Stimulated activated CD4-positive, alpha-beta T cell treated with anti-CD3 and anti-CD28 coated beads, Interleukin-2, amount 100 ng/mL, for 4 hours (primary cell): ENCODE measurements around the gene SUSD1.

Source experiments
- DNase-seq: peaks from one replicate; pipeline ENCODE4 v3.0.0-alpha.2; 2020; ENCODE audit warnings: low read depth

Gene SUSD1

DNA sequence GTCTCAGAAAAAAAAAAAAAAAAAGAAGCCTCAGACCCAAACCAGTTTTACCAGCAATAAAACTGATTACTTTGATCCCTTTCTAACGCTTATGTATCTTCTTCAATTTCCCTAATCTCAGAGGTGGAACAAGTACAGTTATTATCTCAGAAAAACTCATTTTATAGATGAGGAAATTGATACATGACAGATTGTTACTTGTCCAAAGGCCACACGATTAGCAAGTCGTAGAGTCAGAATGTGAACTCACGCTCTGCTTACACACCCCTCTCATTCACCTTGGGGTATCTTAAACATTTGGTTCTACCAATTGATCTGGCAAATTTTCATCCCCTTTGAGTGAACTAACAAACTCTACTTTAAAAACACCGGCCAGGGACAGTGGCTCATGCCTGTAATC is 110.2 kb downstream of the SUSD1 start:
- DNase-seq = no peak

DNA sequence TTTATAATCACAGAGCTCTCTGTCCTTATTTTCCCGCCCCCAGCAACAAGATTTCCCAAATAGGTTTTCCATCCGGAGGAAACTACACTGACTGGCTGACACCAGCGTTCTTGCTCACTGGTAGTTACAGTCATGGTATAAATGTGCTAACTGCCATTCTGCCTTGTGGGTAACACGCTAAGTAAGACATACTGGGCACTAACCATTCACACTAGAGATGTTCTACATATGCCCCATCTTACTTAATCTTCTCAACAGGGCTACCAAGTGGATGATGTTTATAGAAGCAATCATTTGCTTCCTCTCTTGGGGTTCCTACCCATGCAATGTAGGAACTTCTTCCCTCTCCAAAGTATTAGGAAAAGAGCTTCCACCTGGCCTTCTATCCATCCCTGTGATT is 111.5 kb downstream of the SUSD1 start:
- no peak for DNase-seq

DNA sequence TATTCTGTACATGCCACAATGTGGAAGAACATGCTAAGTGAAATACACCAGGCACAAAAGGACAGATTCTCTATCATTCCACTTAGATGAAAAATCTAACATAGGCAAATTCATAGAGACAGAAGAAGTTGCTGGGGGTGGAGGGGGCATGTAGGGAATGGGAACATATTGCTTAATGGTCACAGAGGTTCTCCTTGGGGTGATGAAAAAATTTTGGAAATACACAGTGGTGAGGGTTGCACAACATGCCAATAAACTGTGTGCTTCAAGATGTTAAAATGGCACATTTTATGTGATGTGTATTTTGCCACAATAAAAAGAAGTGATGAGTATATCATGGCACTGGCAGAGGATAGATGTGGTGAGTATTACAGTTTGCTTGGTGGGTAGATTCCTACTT is 111.9 kb downstream of the SUSD1 start:
- DNase-seq = no peak

DNA sequence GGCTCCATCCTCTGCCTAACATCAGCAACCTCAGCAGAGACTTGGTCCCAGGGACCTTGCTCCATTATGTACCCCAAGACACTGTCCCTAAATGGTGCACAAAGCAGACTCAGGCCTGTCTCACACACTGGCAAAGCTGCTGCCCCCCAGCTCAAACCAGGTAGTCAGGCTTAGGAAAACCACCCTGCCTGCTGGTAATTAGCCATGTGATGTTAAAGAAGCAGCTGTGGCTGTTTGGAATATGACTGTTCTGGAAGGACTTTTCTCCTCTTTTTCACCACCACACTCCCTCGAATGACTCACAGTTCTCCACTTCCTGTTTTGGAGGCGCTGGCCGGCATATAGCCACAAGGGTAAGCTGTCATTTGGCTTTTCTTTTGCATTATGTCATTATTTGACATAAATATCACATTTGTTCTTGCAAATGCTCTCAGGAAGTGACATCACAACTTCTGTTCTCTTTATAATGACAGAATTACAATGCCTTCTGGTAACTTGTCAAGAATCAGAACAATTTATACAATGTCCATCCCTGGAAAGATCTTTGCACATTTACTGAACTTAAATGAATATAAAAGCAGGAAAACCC is 113.9 kb downstream of the SUSD1 start:
- DNase-seq = no peak

DNA sequence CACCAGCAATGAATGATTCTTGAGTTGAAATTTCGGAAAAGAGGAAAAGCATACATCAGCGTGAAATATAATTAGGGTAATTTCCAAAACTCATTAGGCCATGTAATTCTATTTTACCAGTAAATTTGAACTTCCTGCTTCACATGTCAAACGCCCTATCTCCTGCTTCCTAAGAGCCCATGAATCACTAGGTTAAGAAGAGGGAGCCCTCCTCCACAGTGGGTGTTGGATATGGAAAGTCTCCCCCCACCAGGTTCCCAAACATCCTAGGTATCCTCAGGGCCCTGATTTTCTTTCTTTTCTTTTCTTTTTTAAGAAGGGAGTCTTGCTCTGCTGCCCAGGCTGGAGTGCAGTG is 115.2 kb downstream of the SUSD1 start:
- no peak for DNase-seq

DNA sequence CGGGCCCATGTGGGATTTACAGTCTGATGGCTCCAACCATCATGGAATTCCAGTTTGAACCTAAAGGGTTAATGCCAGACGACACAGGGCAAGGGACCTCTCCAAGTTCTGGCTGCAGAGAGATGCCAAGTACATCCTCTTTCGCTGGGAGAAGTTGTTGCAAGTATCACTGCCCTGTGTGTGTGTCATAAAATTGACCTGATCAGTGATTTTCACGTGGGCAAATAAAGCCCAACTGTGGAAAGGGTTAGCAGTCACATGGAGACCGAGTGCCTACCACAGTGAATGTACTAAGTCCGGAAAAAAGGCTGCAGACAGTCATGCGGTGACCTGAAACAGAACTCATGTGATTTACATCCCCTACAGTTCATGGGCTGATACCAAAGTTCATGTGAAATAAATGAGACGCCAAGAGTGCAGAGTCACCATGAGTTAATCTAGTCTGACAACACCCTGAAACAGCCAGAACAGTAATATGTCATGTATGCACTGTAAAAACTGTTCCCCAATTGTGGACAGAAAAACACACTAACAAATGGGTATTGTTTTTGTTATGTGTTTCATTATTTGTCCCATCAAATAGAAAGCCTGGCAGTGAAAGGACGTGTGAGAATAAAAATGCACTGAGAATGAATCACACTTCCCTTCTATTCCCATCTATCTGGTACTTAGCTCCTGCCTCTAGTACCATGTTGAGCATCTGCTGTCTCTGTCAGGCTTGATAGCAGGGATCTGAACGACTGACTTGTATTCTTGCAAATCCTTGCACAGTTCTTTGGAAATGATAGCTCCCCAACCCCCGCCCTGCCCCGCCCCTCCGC is 115.7 kb downstream of the SUSD1 start:
- no peak for DNase-seq

DNA sequence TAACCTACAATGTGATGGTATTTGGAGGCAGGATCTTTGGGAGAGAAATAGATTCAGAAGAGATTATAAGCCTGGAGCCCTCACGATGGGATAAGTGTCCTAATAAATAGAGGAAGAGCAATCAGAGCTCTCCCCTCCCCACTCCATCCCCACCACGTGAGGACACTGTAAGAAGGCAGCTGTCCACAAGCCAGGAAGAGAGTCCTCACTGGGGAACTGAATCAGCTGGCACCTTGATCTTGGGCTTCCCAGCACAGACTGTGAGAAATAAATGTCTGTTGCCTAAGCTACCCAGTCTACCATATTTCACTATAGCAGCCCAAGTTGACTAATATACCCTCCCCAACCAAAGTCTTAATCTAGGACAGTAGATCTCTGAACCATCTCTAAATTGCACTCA is 118.1 kb downstream of the SUSD1 start:
- DNase-seq = no peak

DNA sequence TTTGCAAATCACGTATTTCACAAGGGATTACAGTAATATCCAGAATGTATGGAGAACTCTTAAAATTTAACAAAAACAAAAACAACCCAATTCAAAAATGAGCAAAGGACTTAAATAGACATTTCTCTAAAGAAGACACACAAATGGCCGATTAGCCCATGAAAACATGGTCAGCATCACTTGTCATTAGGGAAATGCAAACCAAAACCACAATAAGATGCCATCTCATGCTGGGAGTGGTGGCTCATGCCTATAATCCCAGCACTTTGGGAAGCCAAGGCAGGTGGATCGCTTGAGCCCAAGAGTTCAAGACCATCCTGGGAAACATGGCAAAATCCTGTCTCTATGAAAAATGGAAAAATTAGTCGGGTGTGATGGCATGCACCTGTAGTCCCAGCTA is 120.2 kb downstream of the SUSD1 start:
- DNase-seq = no peak

DNA sequence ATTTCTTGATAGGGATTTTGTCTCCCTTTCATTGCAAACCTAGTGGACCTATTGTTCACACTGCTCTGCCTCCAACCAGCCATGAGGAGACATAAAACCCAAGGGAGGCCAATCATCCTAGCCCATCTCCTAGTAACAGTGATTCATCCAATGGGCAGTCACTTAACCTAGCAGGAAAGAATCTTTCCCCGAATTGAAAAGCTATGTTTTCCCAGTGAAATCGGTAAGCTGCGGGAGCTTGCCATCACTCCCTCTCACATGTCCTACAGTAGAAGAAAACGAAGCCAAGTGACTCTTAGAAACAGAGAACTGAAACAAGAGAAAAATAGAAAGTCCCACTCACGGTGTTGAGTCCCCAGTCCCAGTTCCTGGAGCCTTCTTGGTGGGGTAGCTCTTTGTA is 123.3 kb downstream of the SUSD1 start:
- DNase-seq = no peak

DNA sequence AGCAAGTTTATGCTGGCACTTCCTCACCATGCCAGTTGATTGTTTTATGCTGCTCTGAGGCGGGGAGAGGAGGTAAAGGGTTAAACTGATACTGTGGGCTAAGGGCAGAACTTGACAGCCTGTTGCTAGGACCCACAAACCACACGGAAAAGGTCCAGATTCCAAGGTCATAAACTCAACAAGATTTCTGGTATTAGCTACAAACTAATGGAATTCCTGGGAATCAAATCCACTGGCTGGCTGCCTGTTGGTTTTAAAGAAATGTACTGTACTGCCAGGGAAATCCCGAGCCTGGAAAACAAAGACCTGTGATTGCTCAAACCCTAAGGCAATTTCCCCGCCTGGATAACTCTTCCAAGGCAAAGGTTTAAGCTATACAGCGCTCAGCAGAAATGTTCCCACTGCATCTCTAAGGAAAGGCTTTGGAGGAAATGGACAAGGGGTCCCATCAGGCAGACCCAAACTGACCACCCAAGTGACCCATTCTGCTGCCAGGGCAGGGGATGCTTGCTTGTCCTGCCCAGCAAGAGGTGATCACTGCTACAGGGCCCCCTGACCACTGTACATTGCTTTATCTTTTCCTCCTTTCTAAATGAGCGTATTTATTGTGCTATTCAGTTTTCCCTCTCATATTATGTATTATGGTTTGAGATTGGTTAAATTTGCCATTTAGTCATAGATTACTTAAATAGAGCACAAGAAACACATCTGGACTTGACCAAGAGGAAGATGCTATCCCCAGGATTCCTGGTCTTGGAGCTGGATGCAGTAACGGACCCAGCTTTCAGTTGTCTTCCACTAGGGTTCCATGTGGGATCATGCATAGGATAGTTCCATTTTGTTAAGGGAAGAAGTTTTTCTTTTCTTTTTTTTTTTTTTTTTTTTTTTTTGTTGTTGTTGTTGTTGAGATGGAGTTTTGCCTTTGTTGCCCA is 124.3 kb downstream of the SUSD1 start:
- DNase-seq = no peak

DNA sequence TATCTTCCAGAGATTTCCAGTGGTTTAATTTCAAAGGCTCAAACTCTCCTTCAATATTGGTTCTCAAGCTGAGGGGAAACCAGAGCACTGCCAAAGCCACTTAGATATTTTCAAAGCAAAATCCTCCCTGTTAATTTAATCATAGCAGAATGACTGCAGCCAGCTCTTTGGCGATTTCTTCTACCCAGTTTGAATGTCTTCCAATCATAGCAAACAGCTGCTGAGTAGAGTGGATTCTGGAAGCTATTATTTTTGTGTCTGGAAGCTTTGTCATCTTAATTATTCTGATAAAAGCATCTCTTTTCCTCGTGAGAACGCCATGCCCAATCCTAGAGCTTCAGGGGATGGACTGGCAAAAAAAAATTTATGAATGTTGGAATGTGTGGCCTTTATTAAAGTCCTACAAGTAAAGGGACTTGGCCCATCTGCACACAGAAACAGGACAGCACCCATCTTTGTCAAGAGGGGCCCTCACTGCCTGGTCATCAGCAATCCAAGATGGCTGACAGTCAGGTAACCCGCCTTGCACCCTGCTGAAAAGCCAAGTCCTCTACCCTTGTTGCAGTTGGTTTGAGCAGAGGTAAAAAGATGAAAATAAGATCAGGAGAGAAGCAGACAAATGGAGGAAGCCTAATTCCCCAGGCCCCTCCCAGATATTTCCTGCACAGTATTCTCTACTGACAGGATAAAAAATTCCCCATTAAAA is 125.1 kb downstream of the SUSD1 start:
- DNase-seq = no peak

DNA sequence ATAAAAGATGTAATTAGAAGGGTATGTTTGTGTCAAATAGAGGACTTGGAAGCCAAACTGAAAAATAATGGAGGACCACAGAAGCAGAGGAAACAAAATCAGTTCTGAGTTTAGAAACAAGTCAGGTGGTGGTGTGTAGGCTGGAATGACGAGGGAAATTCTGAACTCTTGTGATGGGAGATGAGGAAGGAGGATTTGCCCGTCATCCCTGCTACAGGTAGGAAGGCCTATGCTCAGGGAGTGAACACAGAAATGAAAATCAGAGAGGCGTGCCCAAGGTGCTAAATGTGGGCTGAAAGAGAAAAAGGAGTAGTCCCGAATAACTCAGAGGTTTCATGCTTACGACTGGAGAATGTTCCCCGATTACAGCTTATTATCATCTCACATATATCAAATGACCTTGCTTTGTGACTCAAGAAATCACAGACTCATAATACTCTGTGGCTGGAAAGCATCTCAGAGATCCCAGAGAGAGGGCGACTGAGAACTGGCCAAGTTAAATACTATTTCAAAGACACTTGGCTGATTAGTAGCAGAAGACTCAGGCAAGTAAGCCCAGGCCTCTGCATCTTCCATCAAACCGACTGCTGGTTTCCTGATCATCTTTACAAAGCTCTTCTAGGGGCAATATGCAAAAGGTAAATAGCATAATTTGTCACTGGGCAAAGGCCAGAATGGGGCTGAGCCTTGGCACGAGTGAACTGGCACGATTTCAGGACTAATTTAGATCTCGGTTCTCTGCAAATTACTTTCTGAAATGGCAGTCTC is 126.0 kb downstream of the SUSD1 start:
- no peak for DNase-seq

DNA sequence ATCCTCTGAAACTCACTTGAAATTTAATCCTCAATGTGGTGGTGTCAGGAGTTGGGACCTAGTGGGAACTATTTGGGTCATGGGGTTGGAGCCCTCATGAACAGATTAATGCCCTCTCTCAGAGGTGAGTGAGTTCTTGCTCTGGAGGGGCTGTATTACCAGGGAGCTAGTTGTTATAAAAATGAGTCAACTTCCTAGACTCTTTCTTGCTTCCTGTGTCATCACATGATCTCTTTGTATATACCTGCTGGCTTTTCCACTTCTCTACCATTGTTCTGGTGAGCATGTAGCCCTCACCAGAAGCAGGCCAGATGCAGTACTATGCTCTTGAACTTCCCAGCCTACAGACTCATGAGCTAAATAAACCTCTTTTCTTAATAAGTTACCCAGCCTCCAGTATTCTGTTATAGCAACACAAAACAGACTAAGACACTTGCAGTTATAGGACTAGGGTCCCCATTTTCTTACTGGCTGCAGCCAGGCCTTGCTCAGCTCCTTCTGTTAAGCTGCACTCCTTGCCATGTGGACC is 127.5 kb downstream of the SUSD1 start:
- DNase-seq = no peak

DNA sequence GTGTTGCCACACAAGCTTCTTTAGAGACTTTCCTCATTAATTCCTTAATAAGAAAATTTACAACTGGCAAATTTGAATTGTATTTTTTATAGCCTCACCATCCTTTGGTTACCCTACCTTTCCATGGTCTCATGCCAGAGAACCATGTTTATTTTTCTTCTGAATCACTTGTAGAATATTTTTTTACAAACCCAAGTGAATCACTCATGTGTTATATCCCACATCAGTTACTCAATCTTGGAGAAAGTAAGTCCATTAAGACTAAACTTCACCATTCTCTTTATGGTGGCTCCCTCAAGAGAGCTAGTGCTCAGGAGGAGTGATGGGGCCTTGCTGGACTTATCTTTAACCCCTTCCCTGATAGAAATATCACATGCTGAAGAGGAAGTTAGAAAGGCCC is 128.9 kb downstream of the SUSD1 start:
- no peak for DNase-seq

DNA sequence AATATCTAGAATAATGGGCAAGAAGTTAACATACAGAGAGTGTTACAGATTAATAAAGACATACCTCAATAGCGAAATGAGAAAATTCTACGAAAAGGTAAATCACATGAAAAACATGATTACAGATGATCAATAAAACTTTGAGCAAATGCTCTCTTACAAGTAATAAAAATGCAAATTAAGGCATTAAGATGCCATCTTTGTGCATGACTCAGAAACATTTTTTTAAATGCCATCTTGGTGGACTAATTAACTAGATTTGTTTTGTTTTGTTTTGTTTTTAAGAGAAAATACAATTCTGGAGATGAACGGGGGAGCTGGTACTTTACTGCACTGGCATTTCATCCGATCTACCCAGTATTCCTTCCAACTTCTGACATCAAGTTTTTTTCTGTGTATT is 130.2 kb downstream of the SUSD1 start:
- no peak for DNase-seq

DNA sequence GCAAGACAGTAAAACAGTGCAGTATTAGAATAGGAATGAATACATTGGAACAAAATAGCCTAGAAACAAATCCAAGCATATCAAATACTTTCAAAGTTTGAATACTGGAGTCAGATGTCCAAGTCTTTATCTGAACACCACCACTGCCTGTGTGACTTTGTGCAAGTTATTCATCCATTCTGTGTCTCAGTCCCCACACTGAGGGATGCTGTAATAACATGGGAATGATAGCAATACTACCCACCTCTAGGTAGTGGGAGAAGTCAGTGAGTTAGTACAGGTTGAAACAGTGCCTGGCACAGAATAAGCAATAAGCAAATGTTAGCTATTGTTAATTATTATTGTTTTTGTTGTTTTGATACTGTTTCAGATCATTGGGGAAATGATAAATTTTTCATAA is 130.9 kb downstream of the SUSD1 start:
- no peak for DNase-seq

DNA sequence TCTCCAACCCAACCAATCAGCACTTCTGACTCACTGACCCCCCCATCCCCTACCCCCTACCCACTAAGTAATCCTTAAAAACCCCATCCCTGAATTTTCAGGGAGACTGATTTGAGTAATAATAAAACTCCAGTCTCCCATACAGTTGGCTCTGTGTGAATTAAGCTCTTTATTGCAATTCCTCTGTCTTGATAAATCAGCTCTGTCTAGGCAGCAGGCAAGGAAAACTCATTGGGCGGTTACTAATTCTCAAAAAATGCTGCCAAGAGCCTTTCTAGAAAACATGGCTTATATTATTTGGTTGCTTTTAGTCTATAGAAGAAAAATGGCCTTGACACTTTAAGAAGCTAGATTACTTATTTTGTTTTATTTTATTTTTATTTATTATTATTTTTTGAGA is 131.7 kb downstream of the SUSD1 start:
- no peak for DNase-seq

DNA sequence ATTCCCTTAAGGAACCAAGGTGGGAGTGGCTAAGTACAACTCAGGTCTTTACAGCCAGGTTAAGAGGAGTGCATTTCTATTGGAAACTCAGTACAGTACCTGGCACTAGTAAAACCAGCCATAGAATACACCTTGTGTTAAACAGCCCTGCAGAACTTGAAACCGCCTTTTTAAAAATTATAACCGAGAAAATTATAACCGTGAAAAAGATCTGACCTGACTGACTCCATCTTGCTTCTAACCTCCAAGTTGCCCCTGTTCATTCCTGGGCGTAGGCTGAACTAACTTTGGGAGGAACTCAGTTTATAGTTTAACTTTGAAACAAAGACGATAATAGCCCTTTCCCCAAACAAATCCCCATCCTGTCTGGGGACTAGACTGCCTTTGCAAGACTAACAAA is 132.3 kb downstream of the SUSD1 start:
- DNase-seq = no peak

DNA sequence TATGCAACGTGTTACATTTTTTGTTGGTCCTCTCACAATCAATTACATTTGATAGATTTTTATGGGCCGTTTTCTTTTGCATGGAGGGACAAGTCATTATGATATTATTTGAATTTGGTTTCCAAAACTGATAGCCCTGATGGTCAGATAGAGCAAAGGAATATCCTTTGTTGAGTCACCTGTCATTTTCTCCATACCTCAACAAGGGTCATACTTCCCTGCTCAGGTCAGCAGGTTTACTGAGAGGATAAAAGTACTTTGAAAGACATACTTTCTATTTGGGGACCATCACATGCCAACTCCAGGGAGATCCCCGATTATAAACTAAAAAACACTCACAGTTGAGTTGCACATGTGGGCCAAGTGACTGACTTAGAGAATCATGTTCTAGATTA is 132.9 kb downstream of the SUSD1 start:
- no peak for DNase-seq

DNA sequence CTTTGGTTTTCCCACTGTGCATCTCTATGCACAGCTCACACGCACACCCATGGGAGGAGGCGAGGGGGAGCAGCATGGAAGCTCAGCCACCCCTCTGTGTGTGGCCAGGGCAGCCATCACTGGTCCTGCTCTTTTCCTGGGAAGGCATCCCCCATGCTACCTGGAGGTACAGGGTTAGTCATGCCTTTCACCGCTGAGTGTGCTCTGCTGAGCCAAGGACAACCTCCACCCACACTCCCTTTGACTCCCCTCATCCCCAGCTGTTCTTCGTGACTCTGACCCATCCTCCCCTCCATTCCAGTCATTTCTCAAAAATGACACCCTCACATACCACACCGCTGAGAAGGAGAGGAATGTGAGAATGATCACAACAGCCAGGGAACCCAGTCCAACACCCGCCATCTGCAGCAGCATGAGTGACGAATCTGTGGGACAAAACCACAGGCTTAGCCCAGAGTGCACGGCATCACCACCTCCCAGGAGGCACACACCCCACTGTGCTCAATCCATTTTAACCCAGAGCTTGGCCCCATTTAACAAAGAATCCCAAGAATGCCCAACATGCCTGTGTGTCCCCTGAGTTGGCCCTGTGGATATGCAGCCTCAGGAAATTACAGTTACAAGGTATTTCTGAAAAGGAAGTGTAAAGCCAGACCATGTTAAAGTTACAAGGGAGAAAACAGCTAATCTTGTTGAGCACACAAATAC is 133.4 kb downstream of the SUSD1 start:
- no peak for DNase-seq

DNA sequence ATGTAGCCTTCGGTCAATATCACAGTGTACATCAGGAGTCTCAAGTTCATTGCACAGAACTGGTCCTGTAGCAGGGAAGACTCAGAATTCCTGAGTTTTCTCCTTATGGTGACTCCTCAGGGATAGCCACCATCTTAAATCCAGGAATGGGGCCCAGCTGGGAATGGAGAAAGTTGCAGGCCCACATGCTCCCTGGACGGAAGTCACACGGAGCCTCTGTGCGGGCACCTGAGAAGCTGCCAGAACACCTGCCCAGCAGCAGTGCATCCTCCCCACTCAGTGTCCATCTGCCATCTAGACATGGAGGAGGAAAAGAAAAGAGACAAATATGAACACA is 133.9 kb downstream of the SUSD1 start:
- DNase-seq = no peak
